WTC11 (cell line): Measurements from ENCODE around the gene HAPSTR1.

Experiments used
- CREM ChIP-seq: sonication (generic); formaldehyde crosslinking; IDR thresholded peaks from 2 replicates; pipeline ENCODE4 v1.8.1; 2022; ENCODE audit warnings: mild to moderate bottlenecking, missing genetic modification reagents, moderate library complexity
- ESRRA ChIP-seq: sonication (generic); formaldehyde crosslinking; IDR thresholded peaks from 2 replicates; pipeline ENCODE4 v1.8.1; 2022; ENCODE audit warnings: mild to moderate bottlenecking, missing genetic modification reagents, borderline replicate concordance
- FOXK1 ChIP-seq: sonication (generic); formaldehyde crosslinking; IDR thresholded peaks from 2 replicates; pipeline ENCODE4 v1.8.0; 2022; ENCODE audit warnings: mild to moderate bottlenecking, moderate library complexity, missing genetic modification reagents
- MXD4 ChIP-seq: fragments of 250-450 bp; sonication (Bioruptor Pico); IDR thresholded peaks from 2 replicates; pipeline ENCODE4 v1.8.0; 2021; ENCODE audit warnings: mild to moderate bottlenecking, moderate library complexity, borderline replicate concordance
- TF ChIP-seq, protein P1 (sequence below): sonication (generic); formaldehyde crosslinking; IDR thresholded peaks from 2 replicates; pipeline ENCODE4 v1.8.1; 2023; ENCODE audit warnings: mild to moderate bottlenecking, missing genetic modification reagents
- TF ChIP-seq, protein P2 (sequence below): sonication (generic); formaldehyde crosslinking; IDR thresholded peaks from 2 replicates; pipeline ENCODE4 v1.8.0; 2022; ENCODE audit warnings: mild to moderate bottlenecking, missing genetic modification reagents
- TF ChIP-seq, protein P3 (sequence below): fragments of 200-600 bp; IDR thresholded peaks from 2 replicates; pipeline ENCODE4 v1.8.0; 2022; ENCODE audit warnings: antibody characterized with exemption
- TF ChIP-seq, protein P4 (sequence below): sonication (generic); formaldehyde crosslinking; IDR thresholded peaks from 2 replicates; pipeline ENCODE4 v1.8.1; 2023; ENCODE audit warnings: mild to moderate bottlenecking, missing genetic modification reagents, moderate library complexity

DNA sequence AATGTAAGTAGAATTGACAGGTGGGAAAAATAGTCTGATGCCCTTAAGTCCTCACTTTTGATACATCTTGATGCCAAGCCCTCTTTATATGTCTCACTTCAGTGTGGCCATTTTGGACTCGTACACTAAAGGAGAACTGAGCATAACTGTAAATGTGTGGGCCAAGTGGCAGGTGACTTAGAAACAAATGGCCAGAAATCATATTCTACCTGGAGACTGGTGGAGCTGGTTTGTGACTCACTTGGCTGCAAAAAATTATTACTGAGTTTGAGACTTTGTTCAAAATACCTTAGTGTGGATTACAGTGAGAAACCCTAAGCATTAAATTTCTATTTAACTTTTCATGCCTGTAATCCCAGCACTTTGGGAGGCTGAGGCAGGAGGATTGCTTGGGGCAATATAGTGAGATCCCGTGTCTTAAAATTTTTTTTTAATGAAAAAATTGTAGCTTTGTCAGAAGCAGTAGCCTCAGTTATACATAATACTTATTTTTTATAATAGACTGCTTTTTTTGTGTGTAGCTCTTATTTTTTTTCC, 5.0 kb downstream of the HAPSTR1 start:
- no peak for TF ChIP-seq MXD4 (CRISPR knock-in tag)
- TF ChIP-seq CREM (CRISPR knock-in tag): no peak
- TF ChIP-seq, protein P1, sequence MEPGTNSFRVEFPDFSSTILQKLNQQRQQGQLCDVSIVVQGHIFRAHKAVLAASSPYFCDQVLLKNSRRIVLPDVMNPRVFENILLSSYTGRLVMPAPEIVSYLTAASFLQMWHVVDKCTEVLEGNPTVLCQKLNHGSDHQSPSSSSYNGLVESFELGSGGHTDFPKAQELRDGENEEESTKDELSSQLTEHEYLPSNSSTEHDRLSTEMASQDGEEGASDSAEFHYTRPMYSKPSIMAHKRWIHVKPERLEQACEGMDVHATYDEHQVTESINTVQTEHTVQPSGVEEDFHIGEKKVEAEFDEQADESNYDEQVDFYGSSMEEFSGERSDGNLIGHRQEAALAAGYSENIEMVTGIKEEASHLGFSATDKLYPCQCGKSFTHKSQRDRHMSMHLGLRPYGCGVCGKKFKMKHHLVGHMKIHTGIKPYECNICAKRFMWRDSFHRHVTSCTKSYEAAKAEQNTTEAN: no peak
- TF ChIP-seq, protein P2, sequence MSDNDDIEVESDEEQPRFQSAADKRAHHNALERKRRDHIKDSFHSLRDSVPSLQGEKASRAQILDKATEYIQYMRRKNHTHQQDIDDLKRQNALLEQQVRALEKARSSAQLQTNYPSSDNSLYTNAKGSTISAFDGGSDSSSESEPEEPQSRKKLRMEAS (CRISPR knock-in tag): no peak
- TF ChIP-seq, protein P3, sequence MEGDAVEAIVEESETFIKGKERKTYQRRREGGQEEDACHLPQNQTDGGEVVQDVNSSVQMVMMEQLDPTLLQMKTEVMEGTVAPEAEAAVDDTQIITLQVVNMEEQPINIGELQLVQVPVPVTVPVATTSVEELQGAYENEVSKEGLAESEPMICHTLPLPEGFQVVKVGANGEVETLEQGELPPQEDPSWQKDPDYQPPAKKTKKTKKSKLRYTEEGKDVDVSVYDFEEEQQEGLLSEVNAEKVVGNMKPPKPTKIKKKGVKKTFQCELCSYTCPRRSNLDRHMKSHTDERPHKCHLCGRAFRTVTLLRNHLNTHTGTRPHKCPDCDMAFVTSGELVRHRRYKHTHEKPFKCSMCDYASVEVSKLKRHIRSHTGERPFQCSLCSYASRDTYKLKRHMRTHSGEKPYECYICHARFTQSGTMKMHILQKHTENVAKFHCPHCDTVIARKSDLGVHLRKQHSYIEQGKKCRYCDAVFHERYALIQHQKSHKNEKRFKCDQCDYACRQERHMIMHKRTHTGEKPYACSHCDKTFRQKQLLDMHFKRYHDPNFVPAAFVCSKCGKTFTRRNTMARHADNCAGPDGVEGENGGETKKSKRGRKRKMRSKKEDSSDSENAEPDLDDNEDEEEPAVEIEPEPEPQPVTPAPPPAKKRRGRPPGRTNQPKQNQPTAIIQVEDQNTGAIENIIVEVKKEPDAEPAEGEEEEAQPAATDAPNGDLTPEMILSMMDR: no peak
- TF ChIP-seq, protein P4, sequence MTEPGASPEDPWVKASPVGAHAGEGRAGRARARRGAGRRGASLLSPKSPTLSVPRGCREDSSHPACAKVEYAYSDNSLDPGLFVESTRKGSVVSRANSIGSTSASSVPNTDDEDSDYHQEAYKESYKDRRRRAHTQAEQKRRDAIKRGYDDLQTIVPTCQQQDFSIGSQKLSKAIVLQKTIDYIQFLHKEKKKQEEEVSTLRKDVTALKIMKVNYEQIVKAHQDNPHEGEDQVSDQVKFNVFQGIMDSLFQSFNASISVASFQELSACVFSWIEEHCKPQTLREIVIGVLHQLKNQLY (CRISPR knock-in tag): no peak
- no peak for TF ChIP-seq FOXK1 (CRISPR knock-in tag)
- TF ChIP-seq ESRRA (CRISPR knock-in tag): no peak
